ENCODE results near the gene ANG.

DNA sequence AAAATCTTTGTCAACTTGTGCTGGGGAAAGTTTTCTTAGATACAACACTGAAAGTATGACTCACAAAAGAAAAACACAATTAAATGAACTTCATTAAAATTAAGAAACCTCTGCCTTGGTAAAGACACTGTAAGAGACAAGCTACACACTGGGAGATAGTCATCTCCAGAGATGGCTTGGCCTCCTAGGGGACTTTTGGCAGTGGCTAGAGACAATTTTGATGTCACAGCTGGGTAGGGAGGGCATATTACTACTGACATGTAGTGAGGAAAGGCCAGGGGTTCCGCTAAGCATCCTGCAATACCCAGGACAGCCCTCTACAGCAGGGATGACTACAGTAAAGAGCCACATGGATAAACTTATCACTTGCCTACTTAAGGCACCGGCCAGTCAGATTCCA, 12.9 kb upstream of the ANG start:
- TF ChIP-seq, protein P1, sequence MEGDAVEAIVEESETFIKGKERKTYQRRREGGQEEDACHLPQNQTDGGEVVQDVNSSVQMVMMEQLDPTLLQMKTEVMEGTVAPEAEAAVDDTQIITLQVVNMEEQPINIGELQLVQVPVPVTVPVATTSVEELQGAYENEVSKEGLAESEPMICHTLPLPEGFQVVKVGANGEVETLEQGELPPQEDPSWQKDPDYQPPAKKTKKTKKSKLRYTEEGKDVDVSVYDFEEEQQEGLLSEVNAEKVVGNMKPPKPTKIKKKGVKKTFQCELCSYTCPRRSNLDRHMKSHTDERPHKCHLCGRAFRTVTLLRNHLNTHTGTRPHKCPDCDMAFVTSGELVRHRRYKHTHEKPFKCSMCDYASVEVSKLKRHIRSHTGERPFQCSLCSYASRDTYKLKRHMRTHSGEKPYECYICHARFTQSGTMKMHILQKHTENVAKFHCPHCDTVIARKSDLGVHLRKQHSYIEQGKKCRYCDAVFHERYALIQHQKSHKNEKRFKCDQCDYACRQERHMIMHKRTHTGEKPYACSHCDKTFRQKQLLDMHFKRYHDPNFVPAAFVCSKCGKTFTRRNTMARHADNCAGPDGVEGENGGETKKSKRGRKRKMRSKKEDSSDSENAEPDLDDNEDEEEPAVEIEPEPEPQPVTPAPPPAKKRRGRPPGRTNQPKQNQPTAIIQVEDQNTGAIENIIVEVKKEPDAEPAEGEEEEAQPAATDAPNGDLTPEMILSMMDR (IDR thresholded peaks at IDR 0.05), result no peak
- TF ChIP-seq POLR2A (IDR thresholded peaks at IDR 0.05; ENCODE audit: low read depth) (no peak), POLR2AphosphoS5 (IDR thresholded peaks at IDR 0.05) (no peak)
